GDM1 (cell line): ENCODE data around the gene GRID1.

ENCODE experiments used
- DNase-seq: peaks from one replicate; lab custom pipeline; 2025; lab: John Stamatoyannopoulos, UW

The GRID1 gene

GRCh38 chr10:86063341-86063740 lies 303.3 kb downstream of the GRID1 start:
- no peak for DNase-seq

GRCh38 chr10:86062647-86063145 lies 303.9 kb downstream of the GRID1 start:
- no peak for DNase-seq

- DNase-seq, result no peak
Measured at GRCh38 chr10:86062198-86062550, 304.4 kb downstream of the GRID1 start.

GRCh38 chr10:86061278-86062197 lies 305.1 kb downstream of the GRID1 start:
- no peak for DNase-seq

- DNase-seq, result no peak
Measured at GRCh38 chr10:86060386-86061277, 306.0 kb downstream of the GRID1 start.

GRCh38 chr10:86059892-86060291 lies 306.7 kb downstream of the GRID1 start:
- DNase-seq, result no peak

- no peak for DNase-seq
Measured at GRCh38 chr10:86058964-86059363, 307.6 kb downstream of the GRID1 start.

GRCh38 chr10:86057708-86058107 lies 308.9 kb downstream of the GRID1 start:
- no peak for DNase-seq

- no peak for DNase-seq
Measured at GRCh38 chr10:86056672-86057071, 309.9 kb downstream of the GRID1 start.

- no peak for DNase-seq
Measured at GRCh38 chr10:86055928-86056327, 310.7 kb downstream of the GRID1 start.

- DNase-seq, result no peak
Measured at GRCh38 chr10:86053675-86054074, 312.9 kb downstream of the GRID1 start.

- no peak for DNase-seq
Measured at GRCh38 chr10:86051586-86051985, 315.0 kb downstream of the GRID1 start.

GRCh38 chr10:86049442-86049841 lies 317.2 kb downstream of the GRID1 start:
- DNase-seq, result no peak

- no peak for DNase-seq
Measured at GRCh38 chr10:86048973-86049372, 317.6 kb downstream of the GRID1 start.

- DNase-seq, result no peak
Measured at GRCh38 chr10:86048571-86048970, 318.0 kb downstream of the GRID1 start.

- no peak for DNase-seq
Measured at GRCh38 chr10:86047588-86047987, 319.0 kb downstream of the GRID1 start.

- DNase-seq, result no peak
Measured at GRCh38 chr10:86046845-86047460, 319.6 kb downstream of the GRID1 start.

- no peak for DNase-seq
Measured at GRCh38 chr10:86045896-86046295, 320.7 kb downstream of the GRID1 start.

- no peak for DNase-seq
Measured at GRCh38 chr10:86044029-86044428, 322.6 kb downstream of the GRID1 start.

GRCh38 chr10:86043236-86043635 lies 323.4 kb downstream of the GRID1 start:
- DNase-seq, result no peak

- no peak for DNase-seq
Measured at GRCh38 chr10:86042161-86042560, 324.4 kb downstream of the GRID1 start.

GRCh38 chr10:86041116-86041515 lies 325.5 kb downstream of the GRID1 start:
- DNase-seq, result no peak
